ENCODE results near the gene FNBP1. TPM values are rescaled to one million over a fixed set of nuclear protein-coding genes. Genes with fewer than 3 reads are reported as not detected.

The FNBP1 gene
- total and polyA plus RNA-seq, 4 donors = 21.9 to 92.9 (median 63.8) TPM

- Histone ChIP-seq H3K4me1 (ENCODE audit: control insufficient read depth in 1 of 2, insufficient read depth in 2 of 2, low read length in 2 of 2) (no peaks in the 10 kb centered on the region), H3K27ac (ENCODE audit: low read depth in 1 of 2, low read length in 2 of 2) (no peak overlapping the region), H3K36me3 (ENCODE audit: control insufficient read depth in 1 of 2, insufficient read depth in 2 of 2, low read length in 1 of 2) (peaks cover 0 to 8% of the 10 kb centered on the region in 2 donors), H3K4me3 (ENCODE audit: low read length in 2 of 2) (no peak overlapping the region), H3K27me3 (ENCODE audit: control insufficient read depth in 1 of 2, insufficient read depth in 2 of 2, low read length in 1 of 2) (no peaks in the 10 kb centered on the region), H3K9me3 (ENCODE audit: control insufficient read depth, low read length) (no peaks in the 10 kb centered on the region)
- DNase-seq (no peak), ATAC-seq (ENCODE audit: low FRiP score) (no peak)
- 74 to 76% methylated on average over 17 of the region's 17 CpGs for WGBS, 2 donors
- intact Hi-C loops (cut with DNase I) = no loop called here
These were observed 176.4 kb downstream of the FNBP1 start for GRCh38 chr9:129866394-129867135.

- Histone ChIP-seq H3K4me1 (ENCODE audit: control insufficient read depth in 1 of 2, insufficient read depth in 2 of 2, low read length in 2 of 2) (no peaks in the 10 kb centered on the region), H3K36me3 (ENCODE audit: control insufficient read depth in 1 of 2, insufficient read depth in 2 of 2, low read length in 1 of 2) (peaks cover 0 to 8% of the 10 kb centered on the region in 2 donors), H3K27ac (ENCODE audit: low read depth in 1 of 2, low read length in 2 of 2) (no peak overlapping the region), H3K27me3 (ENCODE audit: control insufficient read depth in 1 of 2, insufficient read depth in 2 of 2, low read length in 1 of 2) (no peaks in the 10 kb centered on the region), H3K4me3 (ENCODE audit: low read length in 2 of 2) (no peak overlapping the region), H3K9me3 (ENCODE audit: control insufficient read depth, low read length) (no peaks in the 10 kb centered on the region)
- DNase-seq (no peak), ATAC-seq (ENCODE audit: low FRiP score) (no peak)
- 73 to 75% methylated on average over 14 of the region's 14 CpGs for WGBS, 2 donors
- intact Hi-C loops (cut with DNase I) = no loop called here
These were observed 177.2 kb downstream of the FNBP1 start for GRCh38 chr9:129865668-129866320.

GRCh38 chr9:129864991-129865647 is 177.9 kb downstream of the FNBP1 start:
- H3K36me3 ChIP-seq (ENCODE audit: control insufficient read depth in 1 of 2, insufficient read depth in 2 of 2, low read length in 1 of 2) = peaks cover 0 to 8% of the 10 kb centered on the region in 2 donors
- WGBS, 2 donors = 56% methylated on average over 11 of the region's 11 CpGs
- intact Hi-C loops (cut with DNase I) = no loop called here

GRCh38 chr9:129863059-129863690 is 179.8 kb downstream of the FNBP1 start:
- H3K27me3 ChIP-seq (ENCODE audit: control insufficient read depth in 1 of 2, insufficient read depth in 2 of 2, low read length in 1 of 2) = no peaks in the 10 kb centered on the region
- no peak for ATAC-seq (ENCODE audit: low FRiP score)
- H3K4me1 ChIP-seq (ENCODE audit: control insufficient read depth in 1 of 2, insufficient read depth in 2 of 2, low read length in 2 of 2) = no peaks in the 10 kb centered on the region
- intact Hi-C loops (cut with DNase I) = no loop called here
- no peak overlapping the region for H3K27ac ChIP-seq (ENCODE audit: low read depth in 1 of 2, low read length in 2 of 2)
- no peak for DNase-seq
- H3K9me3 ChIP-seq (ENCODE audit: control insufficient read depth, low read length) = no peaks in the 10 kb centered on the region
- peaks cover 0 to 8% of the 10 kb centered on the region in 2 donors for H3K36me3 ChIP-seq (ENCODE audit: control insufficient read depth in 1 of 2, insufficient read depth in 2 of 2, low read length in 1 of 2)
- H3K4me3 ChIP-seq (ENCODE audit: low read length in 2 of 2) = no peak overlapping the region
- WGBS, 2 donors = 60 to 66% methylated on average over 14 of the region's 14 CpGs

More at GRCh38 chr9:129864991-129865647, 177.9 kb downstream of the FNBP1 start:
- Histone ChIP-seq H3K4me1 (ENCODE audit: control insufficient read depth in 1 of 2, insufficient read depth in 2 of 2, low read length in 2 of 2) (no peaks in the 10 kb centered on the region), H3K27me3 (ENCODE audit: control insufficient read depth in 1 of 2, insufficient read depth in 2 of 2, low read length in 1 of 2) (no peaks in the 10 kb centered on the region), H3K9me3 (ENCODE audit: control insufficient read depth, low read length) (no peaks in the 10 kb centered on the region), H3K27ac (ENCODE audit: low read depth in 1 of 2, low read length in 2 of 2) (no peak overlapping the region), H3K4me3 (ENCODE audit: low read length in 2 of 2) (no peak overlapping the region)
- DNase-seq (no peak), ATAC-seq (ENCODE audit: low FRiP score) (no peak)

- DNase-seq = no peak
- H3K36me3 ChIP-seq (ENCODE audit: control insufficient read depth in 1 of 2, insufficient read depth in 2 of 2, low read length in 1 of 2) = peaks cover 0 to 8% of the 10 kb centered on the region in 2 donors
- peaks cover 0 to 5% of the 10 kb centered on the region in 2 donors for H3K4me1 ChIP-seq (ENCODE audit: control insufficient read depth in 1 of 2, insufficient read depth in 2 of 2, low read length in 2 of 2)
- WGBS, 2 donors = 83 to 84% methylated on average over 12 of the region's 12 CpGs
- intact Hi-C loops (cut with DNase I) = no loop called here
- no peak for ATAC-seq (ENCODE audit: low FRiP score)
- no peak overlapping the region for H3K4me3 ChIP-seq (ENCODE audit: low read length in 2 of 2)
- no peaks in the 10 kb centered on the region for H3K27me3 ChIP-seq (ENCODE audit: control insufficient read depth in 1 of 2, insufficient read depth in 2 of 2, low read length in 1 of 2)
- no peak overlapping the region for H3K27ac ChIP-seq (ENCODE audit: low read depth in 1 of 2, low read length in 2 of 2)
- H3K9me3 ChIP-seq (ENCODE audit: control insufficient read depth, low read length) = no peaks in the 10 kb centered on the region
These were observed 181.6 kb downstream of the FNBP1 start for GRCh38 chr9:129861447-129861827.

- 73 to 75% methylated on average over 11 of the region's 11 CpGs for WGBS, 2 donors
- intact Hi-C loops (cut with DNase I) = no loop called here
- Histone ChIP-seq H3K27ac (ENCODE audit: low read depth in 1 of 2, low read length in 2 of 2) (no peak overlapping the region), H3K4me1 (ENCODE audit: control insufficient read depth in 1 of 2, insufficient read depth in 2 of 2, low read length in 2 of 2) (peaks cover 0 to 9% of the 10 kb centered on the region in 2 donors), H3K27me3 (ENCODE audit: control insufficient read depth in 1 of 2, insufficient read depth in 2 of 2, low read length in 1 of 2) (no peaks in the 10 kb centered on the region), H3K9me3 (ENCODE audit: control insufficient read depth, low read length) (no peaks in the 10 kb centered on the region), H3K4me3 (ENCODE audit: low read length in 2 of 2) (no peak overlapping the region), H3K36me3 (ENCODE audit: control insufficient read depth in 1 of 2, insufficient read depth in 2 of 2, low read length in 1 of 2) (peaks cover 0 to 5% of the 10 kb centered on the region in 2 donors)
- DNase-seq (no peak), ATAC-seq (ENCODE audit: low FRiP score) (no peak)
These were observed 182.1 kb downstream of the FNBP1 start for GRCh38 chr9:129860653-129861446.

GRCh38 chr9:129858167-129858962 is 184.6 kb downstream of the FNBP1 start:
- no peak for DNase-seq
- Histone ChIP-seq H3K4me1 (ENCODE audit: control insufficient read depth in 1 of 2, insufficient read depth in 2 of 2, low read length in 2 of 2) (peaks cover 0 to 9% of the 10 kb centered on the region in 2 donors), H3K4me3 (ENCODE audit: low read length in 2 of 2) (no peak overlapping the region), H3K9me3 (ENCODE audit: control insufficient read depth, low read length) (no peaks in the 10 kb centered on the region), H3K36me3 (ENCODE audit: control insufficient read depth in 1 of 2, insufficient read depth in 2 of 2, low read length in 1 of 2) (peaks cover 0 to 5% of the 10 kb centered on the region in 2 donors), H3K27me3 (ENCODE audit: control insufficient read depth in 1 of 2, insufficient read depth in 2 of 2, low read length in 1 of 2) (no peaks in the 10 kb centered on the region), H3K27ac (ENCODE audit: low read depth in 1 of 2, low read length in 2 of 2) (peak overlapping the region in 1 of 2 donors; percentile 12)
- 85 to 86% methylated on average over 11 of the region's 11 CpGs for WGBS, 2 donors
- no peak for ATAC-seq (ENCODE audit: low FRiP score)
- intact Hi-C loops (cut with DNase I) = no loop called here

All from aorta (tissue), 5 donors.